Left hindlimb (tissue), 1 donor: Measurements from ENCODE around the gene ZFAND3.

Experiments
- DNase-seq: peaks from one replicate; pipeline ENCODE4 v3.0.0-alpha.2; 2018

Gene ZFAND3

GRCh38 chr6:38174806-38175495 is 355.4 kb downstream of the ZFAND3 start:
- no peak for DNase-seq

GRCh38 chr6:38175786-38176185 is 356.3 kb downstream of the ZFAND3 start:
- DNase-seq, result no peak

- no peak for DNase-seq
These were observed 357.5 kb downstream of the ZFAND3 start for GRCh38 chr6:38176797-38177751.

GRCh38 chr6:38177882-38178583 is 358.5 kb downstream of the ZFAND3 start:
- DNase-seq, result no peak

GRCh38 chr6:38178584-38178886 is 359.0 kb downstream of the ZFAND3 start:
- no peak for DNase-seq

GRCh38 chr6:38179300-38179699 is 359.8 kb downstream of the ZFAND3 start:
- no peak for DNase-seq

GRCh38 chr6:38179794-38180430 is 360.4 kb downstream of the ZFAND3 start:
- DNase-seq, result no peak

- no peak for DNase-seq
These were observed 361.1 kb downstream of the ZFAND3 start for GRCh38 chr6:38180586-38180985.

- no peak for DNase-seq
These were observed 362.9 kb downstream of the ZFAND3 start for GRCh38 chr6:38182426-38182825.

GRCh38 chr6:38183856-38184584 is 364.5 kb downstream of the ZFAND3 start:
- DNase-seq, result no peak

GRCh38 chr6:38184585-38185080 is 365.1 kb downstream of the ZFAND3 start:
- no peak for DNase-seq

- DNase-seq, result no peak
These were observed 365.7 kb downstream of the ZFAND3 start for GRCh38 chr6:38185244-38185643.

GRCh38 chr6:38185752-38186151 is 366.2 kb downstream of the ZFAND3 start:
- no peak for DNase-seq

- DNase-seq, result no peak
These were observed 367.8 kb downstream of the ZFAND3 start for GRCh38 chr6:38187325-38187724.

GRCh38 chr6:38187811-38188590 is 368.5 kb downstream of the ZFAND3 start:
- no peak for DNase-seq

- no peak for DNase-seq
These were observed 369.3 kb downstream of the ZFAND3 start for GRCh38 chr6:38188677-38189335.

- DNase-seq, result no peak
These were observed 371.9 kb downstream of the ZFAND3 start for GRCh38 chr6:38191418-38191817.

- DNase-seq, result no peak
These were observed 372.5 kb downstream of the ZFAND3 start for GRCh38 chr6:38192011-38192410.

GRCh38 chr6:38192487-38192886 is 373.0 kb downstream of the ZFAND3 start:
- no peak for DNase-seq

GRCh38 chr6:38193051-38193450 is 373.5 kb downstream of the ZFAND3 start:
- no peak for DNase-seq
